Measurements from ENCODE around the gene DCUN1D4.

DCUN1D4 gene

DNA sequence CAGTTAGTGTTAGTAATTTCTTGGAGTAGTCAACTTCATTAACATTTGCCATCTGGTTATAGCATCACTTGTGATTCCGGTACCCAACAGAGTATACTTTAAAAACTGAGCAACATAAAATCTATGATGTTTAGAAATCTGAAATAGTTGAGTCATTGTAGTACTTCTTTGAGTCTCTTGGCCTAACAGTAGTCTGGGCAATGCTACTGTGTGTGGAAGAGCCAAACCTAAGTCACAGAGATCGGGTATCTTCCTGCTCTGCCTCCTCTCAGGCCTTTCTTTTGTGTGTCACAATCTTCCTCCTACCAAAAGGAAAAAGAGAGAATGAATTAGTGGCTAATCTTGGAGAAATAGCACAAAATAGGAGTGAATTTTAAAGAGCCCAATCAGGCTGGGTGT is 25.5 kb downstream of the DCUN1D4 start:
- peaks cover 25% of the 10 kb centered on the region for H3K36me3 ChIP-seq (ENCODE audit: control insufficient read depth, insufficient read depth, low read length)
- no peak overlapping the region for H3K4me3 ChIP-seq (ENCODE audit: insufficient read depth, low read depth, low read length, poor library complexity, severe bottlenecking)
- H3K27me3 ChIP-seq (replicated peaks; ENCODE audit: control insufficient read depth, insufficient read depth, low read length, poor library complexity, severe bottlenecking) = no peaks in the 10 kb centered on the region
- DNase-seq = no peak
- no peak overlapping the region for H3K27ac ChIP-seq (ENCODE audit: insufficient read depth, low read length, poor library complexity, severe bottlenecking)
- no peaks in the 10 kb centered on the region for H3K9me3 ChIP-seq (ENCODE audit: control insufficient read depth, low read length)
- no peaks in the 10 kb centered on the region for H3K4me1 ChIP-seq (ENCODE audit: control insufficient read depth, insufficient read depth, low read length, poor library complexity, severe bottlenecking)

DNA sequence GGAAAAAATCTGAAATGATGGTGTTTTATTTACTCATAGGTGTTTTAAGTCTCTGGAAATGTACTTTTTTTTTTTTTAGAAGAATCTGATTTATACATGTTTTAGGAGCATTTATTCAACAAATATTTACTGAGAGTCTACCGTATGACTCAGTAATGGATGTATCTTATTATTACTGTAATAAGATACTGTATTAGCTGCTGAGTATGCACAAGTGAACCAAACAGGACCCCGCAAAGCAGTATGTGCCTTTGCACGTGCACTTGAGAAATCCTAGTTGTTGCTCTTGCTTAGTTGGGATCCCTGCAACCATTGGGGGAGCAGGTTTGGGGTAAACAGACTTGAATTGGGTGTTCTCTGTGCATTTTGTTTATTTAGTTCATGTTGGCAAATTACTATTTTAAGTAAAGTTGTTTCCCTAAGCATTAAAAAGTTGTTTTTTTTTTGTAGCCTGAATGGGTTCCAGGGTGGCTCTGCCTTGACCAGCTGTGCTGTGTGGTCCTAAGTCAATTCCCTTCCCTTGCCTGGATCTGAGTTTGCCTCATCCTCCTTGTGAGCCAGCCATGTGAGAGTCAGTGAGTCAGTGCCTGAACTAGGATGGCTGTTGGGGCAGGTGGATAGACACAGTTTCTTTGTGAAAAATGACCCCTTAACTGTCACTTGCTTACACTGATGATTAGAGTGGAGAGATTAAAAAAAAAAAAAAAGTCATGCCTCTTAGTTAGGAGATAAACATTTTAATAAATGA is 27.7 kb downstream of the DCUN1D4 start:
- Histone ChIP-seq H3K36me3 (ENCODE audit: control insufficient read depth, insufficient read depth, low read length) (peaks cover 33% of the 10 kb centered on the region), H3K4me3 (ENCODE audit: insufficient read depth, low read depth, low read length, poor library complexity, severe bottlenecking) (no peak overlapping the region), H3K9me3 (ENCODE audit: control insufficient read depth, low read length) (no peaks in the 10 kb centered on the region), H3K4me1 (ENCODE audit: control insufficient read depth, insufficient read depth, low read length, poor library complexity, severe bottlenecking) (no peaks in the 10 kb centered on the region), H3K27me3 (replicated peaks; ENCODE audit: control insufficient read depth, insufficient read depth, low read length, poor library complexity, severe bottlenecking) (no peaks in the 10 kb centered on the region), H3K27ac (ENCODE audit: insufficient read depth, low read length, poor library complexity, severe bottlenecking) (no peak overlapping the region)
- no peak for DNase-seq

DNA sequence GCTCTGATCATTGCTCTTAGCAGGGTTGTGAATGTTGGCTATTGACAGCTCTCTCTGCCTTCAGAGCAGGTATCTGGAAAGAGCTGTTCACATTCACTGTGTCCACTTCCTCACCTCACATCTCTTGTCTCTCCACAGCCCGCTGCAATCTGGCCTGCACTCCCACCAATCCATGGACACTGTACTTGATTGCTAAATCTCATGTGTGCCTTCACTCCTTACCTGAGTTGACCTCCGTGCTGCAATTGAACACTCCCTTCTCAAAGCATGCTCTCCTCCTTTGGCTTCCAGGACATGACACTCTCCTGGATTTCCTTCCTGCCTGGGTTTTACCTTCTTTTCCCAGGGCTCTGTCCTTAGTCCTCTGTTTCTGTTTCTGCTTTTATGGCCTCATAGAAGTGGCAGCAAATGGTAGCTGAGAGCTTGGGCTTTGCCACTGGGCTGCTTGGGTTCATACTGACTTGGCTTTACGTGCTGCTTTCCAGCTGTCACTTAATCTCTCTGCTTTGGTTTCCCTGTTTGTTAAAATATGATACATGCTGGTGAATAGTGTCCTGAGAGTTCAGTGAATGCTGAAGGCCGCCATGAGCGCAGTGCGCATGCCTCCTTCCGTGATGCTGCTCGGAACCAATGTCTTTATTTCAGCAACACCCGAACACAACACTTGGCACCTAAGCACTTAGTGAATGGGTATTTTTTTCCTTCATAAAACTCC is 29.5 kb downstream of the DCUN1D4 start:
- no peak overlapping the region for H3K4me3 ChIP-seq (ENCODE audit: insufficient read depth, low read depth, low read length, poor library complexity, severe bottlenecking)
- H3K27me3 ChIP-seq (replicated peaks; ENCODE audit: control insufficient read depth, insufficient read depth, low read length, poor library complexity, severe bottlenecking) = no peaks in the 10 kb centered on the region
- H3K9me3 ChIP-seq (ENCODE audit: control insufficient read depth, low read length) = no peaks in the 10 kb centered on the region
- peaks cover 28% of the 10 kb centered on the region for H3K36me3 ChIP-seq (ENCODE audit: control insufficient read depth, insufficient read depth, low read length)
- H3K27ac ChIP-seq (ENCODE audit: insufficient read depth, low read length, poor library complexity, severe bottlenecking) = no peak overlapping the region
- no peaks in the 10 kb centered on the region for H3K4me1 ChIP-seq (ENCODE audit: control insufficient read depth, insufficient read depth, low read length, poor library complexity, severe bottlenecking)
- DNase-seq = no peak

DNA sequence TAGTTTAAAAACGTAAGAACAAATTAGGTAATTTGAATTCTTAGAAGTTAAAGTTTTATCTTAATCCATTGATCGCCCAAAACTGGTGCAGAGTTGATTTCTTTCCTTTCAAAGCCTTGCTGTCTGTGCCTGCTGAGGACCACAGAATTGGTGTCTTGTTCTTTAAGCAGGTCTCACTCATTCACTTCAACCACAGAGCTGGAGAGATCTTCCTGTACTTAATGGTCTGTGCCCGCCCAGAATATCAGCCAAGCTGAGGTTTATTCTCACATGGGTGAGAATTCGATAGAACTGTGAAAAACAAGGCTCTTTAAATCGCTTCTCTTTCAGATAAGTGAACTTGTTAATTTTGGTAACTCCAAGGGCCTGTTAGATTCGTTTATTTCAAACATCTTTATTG is 31.6 kb downstream of the DCUN1D4 start:
- Histone ChIP-seq H3K4me3 (ENCODE audit: insufficient read depth, low read depth, low read length, poor library complexity, severe bottlenecking) (no peak overlapping the region), H3K9me3 (ENCODE audit: control insufficient read depth, low read length) (no peaks in the 10 kb centered on the region), H3K36me3 (ENCODE audit: control insufficient read depth, insufficient read depth, low read length) (peaks cover 35% of the 10 kb centered on the region), H3K27me3 (replicated peaks; ENCODE audit: control insufficient read depth, insufficient read depth, low read length, poor library complexity, severe bottlenecking) (no peaks in the 10 kb centered on the region), H3K4me1 (ENCODE audit: control insufficient read depth, insufficient read depth, low read length, poor library complexity, severe bottlenecking) (no peaks in the 10 kb centered on the region), H3K27ac (ENCODE audit: insufficient read depth, low read length, poor library complexity, severe bottlenecking) (no peak overlapping the region)
- no peak for DNase-seq

DNA sequence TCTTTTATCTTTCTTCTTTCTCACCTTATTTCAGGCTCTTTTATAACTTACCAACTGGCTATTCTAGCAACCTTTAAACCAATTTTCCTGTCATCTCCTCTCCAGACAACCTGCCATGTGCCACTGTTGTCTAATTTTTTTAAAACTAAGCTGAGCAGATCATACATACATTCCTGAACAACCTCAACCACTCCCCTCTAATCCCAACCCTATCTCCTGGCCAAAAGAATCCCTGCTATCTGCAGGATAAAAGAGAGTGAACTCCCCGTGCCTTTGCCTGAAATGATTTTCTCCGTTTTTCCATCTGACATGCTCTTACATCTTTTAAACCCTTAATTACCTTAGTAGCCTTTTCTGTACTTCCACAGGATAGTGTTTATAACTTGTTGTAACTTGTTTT is 35.5 kb downstream of the DCUN1D4 start:
- DNase-seq = no peak
- H3K9me3 ChIP-seq (ENCODE audit: control insufficient read depth, low read length) = no peaks in the 10 kb centered on the region
- H3K36me3 ChIP-seq (ENCODE audit: control insufficient read depth, insufficient read depth, low read length) = peaks cover 37% of the 10 kb centered on the region
- H3K27me3 ChIP-seq (replicated peaks; ENCODE audit: control insufficient read depth, insufficient read depth, low read length, poor library complexity, severe bottlenecking) = no peaks in the 10 kb centered on the region
- no peak overlapping the region for H3K4me3 ChIP-seq (ENCODE audit: insufficient read depth, low read depth, low read length, poor library complexity, severe bottlenecking)
- H3K27ac ChIP-seq (ENCODE audit: insufficient read depth, low read length, poor library complexity, severe bottlenecking) = no peak overlapping the region
- no peaks in the 10 kb centered on the region for H3K4me1 ChIP-seq (ENCODE audit: control insufficient read depth, insufficient read depth, low read length, poor library complexity, severe bottlenecking)

DNA sequence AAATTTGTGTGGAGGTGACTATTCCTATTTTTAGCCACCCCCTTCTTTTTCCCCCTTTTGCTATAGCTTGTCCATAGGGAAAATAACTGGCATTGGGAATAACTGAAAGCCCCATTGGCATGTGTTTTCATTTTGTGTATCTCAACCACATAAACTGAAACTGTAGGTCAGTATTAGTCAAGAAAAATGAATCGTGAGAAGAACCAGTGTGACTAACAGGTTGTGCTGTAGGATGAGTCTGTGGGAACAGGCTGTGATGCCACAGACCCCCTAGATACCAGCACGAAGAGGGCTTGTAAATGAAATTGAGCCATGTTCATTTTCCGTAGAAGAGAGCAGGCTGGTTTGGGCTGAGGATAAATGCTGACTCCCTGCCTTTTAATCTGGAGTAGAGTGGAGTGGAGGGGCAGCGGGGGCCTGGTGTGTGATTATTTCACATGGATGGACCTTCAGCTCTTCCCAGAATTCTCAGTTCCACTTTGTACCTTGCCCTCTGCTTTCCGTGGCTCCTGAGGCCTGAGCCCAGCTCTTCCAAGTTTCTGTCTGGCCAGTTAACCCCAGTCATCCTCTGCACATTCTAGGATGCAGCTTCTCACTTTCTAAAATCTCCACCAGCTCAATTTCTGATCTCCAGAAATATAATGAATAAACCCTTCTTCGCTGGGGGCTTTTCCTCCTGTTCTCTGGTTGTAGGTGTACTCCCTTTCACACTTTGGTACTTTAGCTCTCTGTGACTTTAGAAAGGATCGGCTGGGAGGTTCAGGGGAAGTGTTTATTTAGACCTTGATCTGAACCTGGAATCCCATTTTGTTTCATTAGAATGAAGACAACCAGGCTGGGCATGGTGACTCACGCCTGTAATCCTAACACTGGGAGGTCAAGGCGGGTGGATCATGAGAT is 37.3 kb downstream of the DCUN1D4 start:
- Histone ChIP-seq H3K4me3 (ENCODE audit: insufficient read depth, low read depth, low read length, poor library complexity, severe bottlenecking) (no peak overlapping the region), H3K36me3 (ENCODE audit: control insufficient read depth, insufficient read depth, low read length) (peaks cover 25% of the 10 kb centered on the region)
- no peak for DNase-seq

DNA sequence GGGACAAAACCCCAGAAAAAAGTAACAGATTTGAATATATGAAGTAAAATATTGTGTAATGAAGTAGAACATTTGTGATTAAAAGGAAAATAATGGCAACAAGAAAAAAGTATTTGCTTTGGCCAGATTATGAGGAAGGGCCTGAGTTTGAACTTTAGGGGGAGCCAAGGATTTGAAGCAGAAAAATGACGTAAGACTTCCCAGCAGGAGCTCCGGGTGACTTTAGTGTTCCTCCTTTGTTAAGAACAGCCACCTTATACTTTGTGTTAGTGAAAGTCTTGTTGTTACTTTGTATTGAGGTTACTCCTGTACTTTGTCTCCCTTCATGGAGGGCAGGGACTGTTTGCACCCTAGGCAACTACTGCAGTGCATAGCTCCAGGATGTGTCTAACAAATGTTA is 41.1 kb downstream of the DCUN1D4 start:
- peaks cover 14% of the 10 kb centered on the region for H3K36me3 ChIP-seq (ENCODE audit: control insufficient read depth, insufficient read depth, low read length)
- H3K27me3 ChIP-seq (replicated peaks; ENCODE audit: control insufficient read depth, insufficient read depth, low read length, poor library complexity, severe bottlenecking) = no peaks in the 10 kb centered on the region
- H3K4me1 ChIP-seq (ENCODE audit: control insufficient read depth, insufficient read depth, low read length, poor library complexity, severe bottlenecking) = no peaks in the 10 kb centered on the region
- no peaks in the 10 kb centered on the region for H3K9me3 ChIP-seq (ENCODE audit: control insufficient read depth, low read length)
- no peak overlapping the region for H3K27ac ChIP-seq (ENCODE audit: insufficient read depth, low read length, poor library complexity, severe bottlenecking)
- DNase-seq = no peak
- H3K4me3 ChIP-seq (ENCODE audit: insufficient read depth, low read depth, low read length, poor library complexity, severe bottlenecking) = no peak overlapping the region

More for the DNA sequence above, 37.3 kb downstream of the DCUN1D4 start:
- Histone ChIP-seq H3K9me3 (ENCODE audit: control insufficient read depth, low read length) (no peaks in the 10 kb centered on the region), H3K4me1 (ENCODE audit: control insufficient read depth, insufficient read depth, low read length, poor library complexity, severe bottlenecking) (no peaks in the 10 kb centered on the region), H3K27me3 (replicated peaks; ENCODE audit: control insufficient read depth, insufficient read depth, low read length, poor library complexity, severe bottlenecking) (no peaks in the 10 kb centered on the region), H3K27ac (ENCODE audit: insufficient read depth, low read length, poor library complexity, severe bottlenecking) (no peak overlapping the region)

DNA sequence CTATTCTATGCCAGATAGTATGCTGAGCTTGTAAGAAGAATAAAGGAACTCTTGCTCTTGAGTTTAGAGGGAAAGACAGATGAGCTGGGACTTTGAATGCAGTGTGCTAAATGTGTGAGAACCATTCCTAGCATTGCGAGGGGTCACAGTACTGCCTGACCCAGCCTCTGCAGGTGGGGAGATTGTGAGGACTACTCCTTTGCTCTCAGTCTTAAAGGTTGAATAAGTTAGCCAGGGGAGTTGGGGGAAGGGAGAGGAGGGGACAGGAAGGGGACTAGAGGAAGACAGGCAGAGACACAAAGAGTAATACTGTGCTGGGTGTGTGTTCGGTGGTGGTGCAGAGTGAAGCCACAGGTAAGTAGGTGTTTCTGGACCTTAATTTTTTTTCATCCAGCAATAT is 41.7 kb downstream of the DCUN1D4 start:
- Histone ChIP-seq H3K9me3 (ENCODE audit: control insufficient read depth, low read length) (no peaks in the 10 kb centered on the region), H3K36me3 (ENCODE audit: control insufficient read depth, insufficient read depth, low read length) (peaks cover 13% of the 10 kb centered on the region), H3K27me3 (replicated peaks; ENCODE audit: control insufficient read depth, insufficient read depth, low read length, poor library complexity, severe bottlenecking) (no peaks in the 10 kb centered on the region), H3K4me1 (ENCODE audit: control insufficient read depth, insufficient read depth, low read length, poor library complexity, severe bottlenecking) (no peaks in the 10 kb centered on the region), H3K4me3 (ENCODE audit: insufficient read depth, low read depth, low read length, poor library complexity, severe bottlenecking) (no peak overlapping the region), H3K27ac (ENCODE audit: insufficient read depth, low read length, poor library complexity, severe bottlenecking) (no peak overlapping the region)
- DNase-seq = no peak

DNA sequence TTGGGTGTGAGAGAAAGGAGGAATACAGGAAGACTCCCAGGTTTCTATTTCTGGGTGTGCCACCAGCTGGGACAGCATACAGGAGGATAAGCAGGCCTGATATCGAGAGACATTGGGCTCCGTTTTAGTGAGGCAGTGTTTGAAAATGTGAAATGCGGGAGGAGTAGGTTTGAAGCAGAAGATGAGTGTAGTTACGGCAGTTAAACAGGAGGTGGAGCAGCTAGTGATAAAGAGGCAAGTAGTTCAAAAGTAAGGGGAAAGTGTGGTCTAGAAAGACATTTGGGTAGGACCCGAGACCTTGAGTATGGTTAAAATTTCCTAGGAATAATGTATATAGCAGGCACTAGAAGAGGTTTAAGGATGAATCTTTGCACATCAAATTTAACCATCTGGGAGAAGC is 42.4 kb downstream of the DCUN1D4 start:
- H3K4me3 ChIP-seq (ENCODE audit: insufficient read depth, low read depth, low read length, poor library complexity, severe bottlenecking) = no peak overlapping the region
- H3K9me3 ChIP-seq (ENCODE audit: control insufficient read depth, low read length) = no peaks in the 10 kb centered on the region
- DNase-seq = no peak
- peaks cover 8% of the 10 kb centered on the region for H3K36me3 ChIP-seq (ENCODE audit: control insufficient read depth, insufficient read depth, low read length)
- no peak overlapping the region for H3K27ac ChIP-seq (ENCODE audit: insufficient read depth, low read length, poor library complexity, severe bottlenecking)
- H3K4me1 ChIP-seq (ENCODE audit: control insufficient read depth, insufficient read depth, low read length, poor library complexity, severe bottlenecking) = no peaks in the 10 kb centered on the region
- no peaks in the 10 kb centered on the region for H3K27me3 ChIP-seq (replicated peaks; ENCODE audit: control insufficient read depth, insufficient read depth, low read length, poor library complexity, severe bottlenecking)

Data from effector memory CD4-positive, alpha-beta T cell (primary cell).